NCI-H1105 (cell line): ENCODE data around the gene ACY1.

Source experiments
- DNase-seq: peaks from one replicate; lab custom pipeline; 2025; lab: John Stamatoyannopoulos, UW

The ACY1 gene

DNA sequence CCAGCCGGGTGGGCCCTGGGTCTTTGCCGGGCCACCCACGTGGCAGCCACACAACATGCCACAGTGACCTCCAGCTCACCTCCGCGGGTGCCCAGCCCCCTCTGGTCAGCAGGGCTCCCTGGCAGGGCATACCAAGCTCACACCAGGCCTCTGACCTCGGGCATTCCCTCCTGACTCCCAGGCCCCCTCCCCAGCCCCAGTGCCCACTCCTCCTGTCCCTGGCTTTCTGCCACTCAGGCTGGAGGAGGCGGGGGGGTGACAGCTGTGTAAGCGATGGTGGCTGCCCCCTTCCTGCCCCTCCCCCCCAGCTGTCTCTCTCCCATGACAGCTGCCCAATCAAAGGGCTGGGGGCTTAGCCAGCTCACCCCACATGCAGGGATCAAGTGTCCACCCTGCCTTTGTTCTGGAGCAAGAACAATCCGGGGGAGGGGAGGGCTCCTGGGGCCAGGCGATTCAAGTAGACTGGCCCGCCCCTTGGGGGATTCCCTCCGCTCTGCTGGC is 19.3 kb upstream of the ACY1 start:
- no peak for DNase-seq

DNA sequence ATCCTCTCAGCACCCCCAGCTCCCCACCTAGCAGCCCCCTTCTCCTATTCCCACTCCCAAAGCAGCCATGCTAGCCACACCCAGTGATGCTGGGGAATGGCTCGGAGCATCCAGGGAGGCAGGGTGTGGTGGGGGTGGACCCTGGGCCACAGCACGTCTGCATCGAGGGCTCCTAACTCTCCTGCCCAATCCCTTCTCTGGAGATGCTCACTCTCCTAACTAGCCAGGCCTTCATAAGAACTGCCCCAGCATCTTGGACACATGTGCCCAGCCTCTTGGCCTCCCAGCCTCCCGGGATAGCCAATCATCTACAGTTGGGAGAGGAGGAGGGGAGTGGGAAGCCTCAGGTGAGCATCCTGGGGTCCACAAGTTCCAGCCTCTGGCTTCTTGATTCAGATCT is 18.8 kb upstream of the ACY1 start:
- no peak for DNase-seq

DNA sequence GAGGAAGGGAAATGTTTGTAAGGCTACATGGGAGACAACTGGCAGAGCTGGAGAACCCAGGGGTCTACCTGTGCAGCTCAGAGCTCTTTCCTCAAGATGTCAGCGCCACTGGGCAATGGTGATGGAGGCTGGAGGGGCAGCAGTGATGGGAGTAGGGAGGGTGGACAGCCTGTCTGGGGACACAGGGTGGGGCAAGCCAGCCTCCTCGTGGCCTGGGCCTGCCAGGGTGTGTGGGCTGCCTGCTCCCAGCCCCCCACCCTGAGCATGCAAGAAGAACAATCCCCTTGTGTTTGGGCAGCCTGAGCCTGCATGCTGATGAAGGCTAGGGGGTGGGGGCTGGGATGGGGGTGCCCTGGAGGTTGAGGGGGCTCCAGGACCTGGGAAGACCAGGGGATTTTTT is 17.3 kb upstream of the ACY1 start:
- no peak for DNase-seq

DNA sequence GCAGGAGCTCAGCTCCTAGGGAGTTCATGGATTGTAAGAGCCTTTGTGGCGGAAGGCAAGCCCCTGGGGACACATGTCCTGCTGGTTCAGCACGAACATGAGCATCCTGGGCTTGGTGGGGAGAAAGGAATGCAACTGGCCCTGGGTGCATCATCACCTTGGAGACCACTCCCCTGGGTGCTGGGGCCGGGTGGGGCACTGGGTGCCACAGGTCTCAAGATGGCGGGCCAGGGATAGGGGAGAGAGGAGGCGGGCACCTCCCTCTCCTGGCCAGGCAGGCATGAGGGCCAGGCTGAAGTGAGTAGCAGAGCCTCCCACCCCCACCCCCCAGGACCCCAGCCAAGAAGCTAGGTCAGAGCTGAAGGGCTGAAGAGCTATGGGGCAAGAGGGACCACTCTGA is 16.8 kb upstream of the ACY1 start:
- DNase-seq = no peak

DNA sequence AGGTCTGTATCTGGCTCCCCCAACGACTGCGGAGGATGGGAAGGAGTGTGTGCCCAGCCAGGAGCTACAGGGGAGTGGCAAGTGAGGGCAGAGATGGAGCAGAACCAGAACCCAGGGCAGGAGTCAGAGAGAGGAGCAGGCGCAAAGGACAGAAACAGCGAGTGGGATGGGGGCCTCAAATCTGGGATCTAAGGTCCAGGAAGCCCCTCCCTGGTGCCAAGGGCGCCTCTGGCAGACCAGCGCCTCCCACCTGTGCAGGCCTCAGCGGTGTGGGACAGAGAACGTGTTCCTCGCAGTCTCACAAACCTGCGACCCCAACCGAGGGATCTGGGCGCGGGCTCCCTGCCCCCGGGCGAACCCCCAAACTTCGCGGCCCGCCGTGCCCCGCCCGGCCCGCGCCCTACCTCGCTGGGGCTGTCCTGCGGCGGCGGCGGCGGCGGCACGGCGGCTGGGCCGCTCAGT is 16.4 kb upstream of the ACY1 start:
- no peak for DNase-seq

DNA sequence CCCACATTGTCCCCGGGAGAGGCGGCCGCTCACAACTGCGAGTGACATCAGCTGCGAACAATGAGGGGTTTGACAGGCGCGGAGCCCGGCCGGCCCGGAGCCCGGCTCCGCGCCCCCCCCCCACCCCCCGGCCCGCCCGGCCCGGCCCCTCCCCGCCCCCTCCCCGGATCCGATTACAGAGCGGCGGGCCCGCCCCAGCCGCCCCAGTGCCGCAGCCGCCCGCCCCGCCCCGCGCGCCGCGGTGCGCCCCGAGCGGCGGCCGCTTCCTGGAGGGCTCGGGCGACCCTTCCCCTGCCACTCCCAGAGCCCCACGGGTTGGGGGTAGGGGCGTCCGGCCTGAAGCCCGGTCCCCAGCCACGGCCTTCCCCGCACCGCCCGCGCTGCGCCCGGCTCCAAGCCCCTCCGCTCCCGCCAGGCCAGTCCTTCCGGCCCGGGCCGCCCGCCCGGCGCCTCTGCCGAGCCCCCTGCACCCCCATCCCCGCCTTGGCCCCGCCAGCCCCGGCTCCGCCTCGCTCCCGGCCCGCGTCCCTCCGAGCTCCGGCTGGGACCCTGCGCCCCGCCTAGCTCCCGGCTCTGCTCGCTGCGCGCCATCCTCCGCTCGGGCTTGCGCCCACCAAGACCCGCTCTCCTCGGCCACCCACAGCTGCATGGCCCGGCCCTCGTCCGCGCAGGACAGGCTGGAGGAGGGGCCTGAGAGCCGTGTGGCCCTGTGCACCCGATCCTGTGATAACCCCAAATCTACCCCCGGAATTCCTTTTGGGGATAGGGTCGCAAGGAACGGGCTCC is 15.8 kb upstream of the ACY1 start, which contains the start of gene PCBP4:
Gene PCBP4 (minus strand): TSS at position 71 of the 786 bp plus-strand sequence. CDS start 6,214 bp downstream, outside the sequence.
- no peak for DNase-seq

DNA sequence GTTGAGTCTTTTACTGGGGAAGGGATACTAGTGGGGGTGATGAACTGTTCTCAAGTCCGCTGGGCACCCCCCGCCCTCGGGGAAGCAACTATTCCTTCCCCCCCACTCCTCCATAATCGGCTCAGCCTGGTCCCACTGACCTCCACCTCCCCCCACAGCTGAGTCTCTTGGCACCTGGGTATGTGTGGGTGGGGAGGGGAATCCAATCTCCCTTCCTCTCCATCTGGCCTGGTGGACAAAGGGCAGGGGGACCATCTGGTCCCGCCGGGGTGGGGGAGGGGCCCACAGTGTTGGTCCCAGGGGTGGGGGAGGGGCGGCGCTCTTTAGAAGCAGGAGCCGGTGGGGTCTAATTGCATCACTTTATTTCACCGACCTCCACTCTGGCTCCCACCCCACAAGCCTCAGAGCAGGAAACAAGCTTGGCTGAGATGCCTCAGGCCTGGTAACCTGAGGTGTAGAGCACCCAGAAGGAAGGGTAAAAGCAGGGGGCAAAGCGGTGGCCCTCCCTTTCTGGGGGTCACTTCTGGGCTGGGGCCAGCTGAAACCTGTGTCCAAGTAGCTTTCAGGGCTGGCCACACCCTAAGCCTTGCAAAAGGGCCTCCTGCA is 15.1 kb upstream of the ACY1 start:
- no peak for DNase-seq

DNA sequence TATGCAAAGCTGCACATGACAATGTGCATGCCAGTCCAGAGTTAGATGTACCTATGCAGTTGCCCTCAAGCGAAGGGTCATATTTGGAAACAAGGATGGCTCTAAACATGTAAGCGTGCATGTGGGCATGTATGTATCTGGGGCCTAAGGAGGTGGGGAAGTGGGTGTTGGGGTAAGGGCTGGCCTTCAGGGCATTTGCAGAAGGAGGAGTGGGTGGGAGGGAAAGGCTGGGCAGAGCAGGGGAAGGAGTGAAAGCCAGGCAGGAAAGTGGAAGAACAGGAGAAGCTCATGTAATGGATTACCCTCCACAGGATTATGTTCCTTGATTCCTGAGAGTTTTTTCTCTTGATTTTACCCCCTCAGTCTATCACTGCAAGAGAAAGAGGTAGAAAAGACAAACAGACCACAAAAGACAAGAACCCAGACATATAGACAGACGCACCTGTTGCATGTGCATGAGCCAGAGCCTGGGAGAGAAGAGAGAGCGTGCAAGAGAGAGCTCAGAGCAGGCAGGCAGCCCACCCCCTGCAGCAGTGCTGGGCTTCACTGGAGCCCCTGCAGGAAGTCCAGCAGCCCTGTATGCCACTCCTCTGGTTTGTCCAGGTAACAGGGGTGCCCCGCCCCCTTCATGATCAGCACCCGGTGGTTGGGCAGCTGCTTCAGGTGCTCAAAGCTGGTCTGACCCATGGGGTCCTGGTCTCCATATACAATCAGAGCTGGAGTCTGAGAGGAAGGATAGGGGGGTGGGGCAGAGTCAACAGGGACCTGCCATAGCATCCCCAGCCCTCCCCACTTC is 14.3 kb upstream of the ACY1 start:
- no peak for DNase-seq

DNA sequence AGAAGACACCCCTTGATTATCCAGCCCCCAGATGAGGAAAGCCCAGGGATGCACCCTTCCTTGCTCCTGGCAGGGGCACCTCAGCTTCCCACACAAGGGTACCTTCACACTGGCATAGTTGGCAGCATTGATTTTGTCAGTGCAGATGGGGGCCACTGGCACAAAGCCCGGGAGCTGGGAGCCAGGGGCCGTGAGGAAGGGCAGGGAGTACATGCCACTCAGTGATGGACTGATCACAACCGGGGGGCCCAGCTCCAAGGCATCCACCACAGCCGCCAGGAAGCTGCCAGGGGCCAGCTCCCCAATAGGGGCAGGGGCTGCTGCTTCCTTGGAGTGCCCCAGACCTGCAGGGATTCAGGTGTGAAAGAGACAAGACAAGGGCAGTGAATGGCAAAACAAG is 13.5 kb upstream of the ACY1 start:
- DNase-seq = no peak

DNA sequence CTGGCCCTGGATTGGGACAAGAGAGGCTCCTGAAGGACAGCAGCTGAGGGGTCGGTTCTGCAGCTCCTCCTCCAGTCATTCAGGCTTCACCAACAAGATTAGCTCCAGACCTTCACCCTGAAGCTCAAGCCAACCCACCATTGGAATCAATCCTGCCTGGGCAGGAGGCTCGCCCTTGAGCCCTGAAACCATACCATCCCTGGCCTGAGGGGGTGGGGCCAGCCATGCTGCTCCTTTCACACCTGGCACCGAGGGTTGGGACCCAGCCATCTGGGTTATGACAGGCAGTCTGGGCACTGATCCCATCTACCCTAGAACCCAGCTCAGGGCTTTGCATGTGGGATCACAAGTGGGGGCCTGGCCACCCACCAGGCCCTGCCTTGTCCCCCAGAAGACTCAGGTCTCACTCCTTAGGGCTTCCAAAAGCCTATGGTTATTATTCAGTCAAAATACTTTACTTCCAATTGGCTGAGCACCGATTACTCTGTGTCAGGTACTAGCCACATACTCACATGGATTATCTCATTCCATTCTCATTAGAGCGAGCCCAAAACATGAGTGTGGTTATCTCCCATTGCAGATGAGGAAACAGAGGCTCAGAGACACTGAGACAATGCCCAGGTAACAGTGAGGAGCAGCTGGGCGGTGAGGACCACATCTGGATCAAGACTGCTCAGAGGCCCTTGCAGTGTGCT is 12.6 kb upstream of the ACY1 start:
- DNase-seq = no peak

DNA sequence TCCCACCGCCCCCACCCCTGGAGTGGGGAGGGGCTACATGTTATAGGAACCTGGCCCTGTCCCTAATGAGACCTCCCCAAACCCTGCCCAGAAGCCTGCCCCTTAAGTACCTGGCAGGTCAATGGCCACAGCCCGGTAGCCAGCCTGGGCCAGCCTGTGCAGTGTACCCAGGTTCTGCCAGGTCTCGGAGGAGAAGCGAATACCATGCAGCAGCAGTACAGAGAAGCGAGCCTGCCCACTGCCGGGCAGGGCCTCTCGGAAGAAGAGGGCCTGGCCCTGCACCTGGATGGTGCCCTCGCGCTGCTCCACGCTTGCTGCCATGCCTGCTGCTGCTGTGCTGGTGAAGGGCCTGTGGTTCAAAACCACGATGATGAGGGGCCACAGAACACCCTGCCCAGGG is 12.0 kb upstream of the ACY1 start:
- no peak for DNase-seq

DNA sequence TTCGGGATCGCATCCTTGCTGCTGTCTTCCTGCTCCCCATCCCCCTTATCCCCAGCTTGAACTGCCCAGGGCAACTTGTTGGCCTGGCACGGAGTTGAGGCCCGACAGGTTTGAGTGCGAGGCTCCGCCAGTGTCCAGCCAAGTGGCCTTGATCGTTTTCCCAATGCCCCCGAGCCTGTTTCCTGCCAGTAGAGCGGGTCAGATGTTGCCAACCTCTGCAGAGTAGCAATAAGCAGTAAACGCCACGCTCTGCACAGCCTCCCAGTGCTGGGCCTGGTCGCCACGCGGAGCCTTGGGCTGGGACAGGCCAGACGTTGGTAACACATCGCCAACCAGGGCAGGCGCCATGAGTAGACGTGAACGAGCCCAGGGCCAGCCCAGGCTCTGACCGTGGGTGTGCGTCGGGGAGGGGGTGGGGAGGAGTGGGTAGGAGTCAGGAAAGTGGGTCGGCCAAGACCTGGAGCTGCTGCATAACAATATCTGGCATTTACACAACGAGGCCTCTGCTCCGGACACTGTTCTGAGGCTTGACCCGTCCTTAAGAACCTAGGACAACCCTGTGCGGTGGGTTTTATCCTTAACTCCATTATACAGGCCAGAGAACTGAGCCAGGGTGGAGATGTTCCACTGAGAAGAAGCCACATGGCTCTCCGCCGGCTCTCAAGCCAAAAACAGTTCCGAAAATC is 8.9 kb upstream of the ACY1 start:
- DNase-seq = no peak

DNA sequence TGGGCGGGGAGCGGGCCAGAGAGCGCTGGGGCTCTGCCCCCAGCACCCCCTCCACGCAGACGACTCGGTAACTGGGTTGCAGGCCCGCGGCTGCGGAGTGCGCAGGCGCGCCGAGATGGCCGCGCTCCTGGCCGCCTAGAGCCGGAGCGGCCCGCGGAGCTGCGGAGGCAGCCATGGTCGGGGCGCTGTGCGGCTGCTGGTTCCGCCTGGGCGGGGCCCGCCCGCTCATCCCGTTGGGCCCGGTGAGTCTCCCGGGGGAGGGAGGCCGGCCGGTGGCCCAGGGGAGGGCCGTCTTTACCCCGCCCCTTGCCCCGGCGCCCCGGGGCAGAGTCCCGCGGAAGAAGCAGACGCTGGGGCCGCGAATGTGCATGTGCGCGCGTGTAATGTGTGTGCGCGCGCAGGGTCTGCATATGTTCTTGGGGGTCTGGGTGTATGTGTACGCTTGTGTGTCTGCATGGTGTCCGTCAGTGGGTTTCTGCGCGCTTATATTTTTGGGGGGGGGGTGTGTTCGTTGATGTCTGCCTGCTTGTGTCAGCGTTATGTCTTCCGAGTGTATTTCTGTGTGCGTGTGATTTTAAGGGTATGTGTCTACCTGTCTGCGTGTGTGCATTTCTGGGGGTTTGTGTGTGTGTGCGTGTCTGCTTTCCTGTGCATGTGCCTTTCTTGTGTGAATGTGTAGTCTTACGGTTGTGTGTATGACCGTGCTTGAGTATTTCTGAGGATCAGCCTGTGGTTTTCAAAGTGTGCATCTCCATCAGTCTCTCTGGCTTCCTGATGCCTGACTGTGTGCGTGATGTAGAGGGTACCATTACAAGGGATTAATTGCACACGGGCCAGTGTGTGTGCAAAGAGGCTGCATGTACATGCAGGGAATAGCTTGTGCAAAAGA is 8.1 kb upstream of the ACY1 start, which contains the start of gene ABHD14A:
Gene ABHD14A (plus strand): TSS at position 102 of the 889 bp plus-strand sequence. CDS start 72 bp downstream, at position 174.
- DNase-seq = peak; percentile 37

DNA sequence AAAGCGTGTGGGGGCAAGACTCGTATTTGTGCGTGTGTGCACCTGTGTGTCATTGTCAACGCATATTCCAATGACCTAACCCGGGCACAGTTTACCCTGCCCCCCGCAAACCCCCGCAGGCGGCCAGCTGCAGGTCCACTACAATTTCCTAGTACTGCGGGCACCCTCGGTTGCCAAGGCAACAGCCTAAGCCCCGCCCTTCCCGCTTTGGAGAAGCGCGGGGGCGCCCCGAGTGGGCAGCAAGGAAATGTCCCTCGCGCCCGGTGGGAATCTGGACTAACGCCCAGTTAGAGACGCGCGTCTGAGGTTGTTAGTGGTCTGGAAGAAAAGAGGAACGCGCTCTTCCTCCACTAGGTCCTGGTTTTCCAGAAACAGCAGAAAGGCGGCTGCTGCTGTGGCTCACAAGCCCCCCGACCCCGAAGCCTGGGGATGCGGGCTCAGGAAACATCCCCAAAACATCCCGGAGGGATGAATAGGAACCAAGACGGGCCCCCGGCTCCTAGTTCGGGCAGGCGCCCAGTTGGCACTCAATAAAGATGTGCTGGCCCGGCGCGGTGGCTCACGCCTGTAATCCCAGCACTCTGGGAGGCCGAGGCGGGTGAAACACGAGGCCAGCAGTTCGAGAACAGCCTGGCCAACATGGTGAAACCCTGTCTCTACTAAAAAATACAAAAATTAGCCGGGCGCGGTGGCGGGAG is 7.3 kb upstream of the ACY1 start:
- no peak for DNase-seq

DNA sequence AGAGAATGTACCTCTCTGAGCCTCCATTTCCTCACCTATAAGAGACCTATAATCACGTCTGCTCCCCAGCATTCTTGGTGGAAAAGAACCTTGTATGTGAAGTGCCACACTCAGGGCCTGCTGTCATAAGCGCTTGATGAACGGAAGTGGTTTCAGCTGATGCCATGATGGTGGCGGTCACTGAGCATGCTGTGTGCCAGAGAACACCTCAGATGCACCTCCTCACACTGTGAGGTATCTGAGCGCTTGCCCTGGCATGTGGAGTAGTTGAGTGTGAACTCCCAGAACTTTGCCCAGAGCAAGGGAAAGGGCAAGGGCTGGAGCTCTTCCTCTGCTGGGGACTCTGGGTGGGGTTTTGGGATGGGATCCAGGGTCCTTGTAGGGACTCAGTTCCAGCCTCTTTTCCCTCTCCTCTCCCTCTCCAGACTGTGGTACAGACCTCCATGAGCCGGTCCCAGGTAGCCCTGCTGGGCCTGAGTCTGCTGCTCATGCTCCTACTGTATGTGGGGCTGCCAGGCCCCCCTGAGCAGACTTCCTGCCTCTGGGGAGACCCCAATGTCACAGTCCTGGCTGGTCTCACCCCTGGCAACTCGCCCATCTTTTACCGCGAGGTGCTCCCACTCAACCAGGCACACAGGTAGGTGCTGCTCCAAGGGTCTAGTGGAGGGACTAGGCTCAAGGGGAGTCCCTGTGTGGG is 5.7 kb upstream of the ACY1 start:
- DNase-seq = no peak

DNA sequence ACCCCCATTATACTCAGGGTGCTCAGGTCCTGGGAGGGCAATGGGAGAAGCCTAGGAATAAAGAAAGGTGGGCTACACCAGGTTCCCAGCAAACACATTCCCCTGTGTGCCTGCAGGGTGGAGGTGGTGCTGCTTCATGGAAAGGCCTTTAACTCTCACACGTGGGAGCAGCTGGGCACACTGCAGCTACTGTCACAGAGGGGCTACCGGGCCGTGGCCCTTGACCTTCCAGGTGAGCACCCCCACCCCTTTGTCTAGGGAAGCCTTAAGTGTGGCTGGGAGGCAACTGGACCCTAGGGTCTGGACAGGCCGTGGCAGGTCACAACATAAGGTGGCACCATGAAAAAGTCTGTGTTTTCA is 5.2 kb upstream of the ACY1 start:
- DNase-seq = no peak

DNA sequence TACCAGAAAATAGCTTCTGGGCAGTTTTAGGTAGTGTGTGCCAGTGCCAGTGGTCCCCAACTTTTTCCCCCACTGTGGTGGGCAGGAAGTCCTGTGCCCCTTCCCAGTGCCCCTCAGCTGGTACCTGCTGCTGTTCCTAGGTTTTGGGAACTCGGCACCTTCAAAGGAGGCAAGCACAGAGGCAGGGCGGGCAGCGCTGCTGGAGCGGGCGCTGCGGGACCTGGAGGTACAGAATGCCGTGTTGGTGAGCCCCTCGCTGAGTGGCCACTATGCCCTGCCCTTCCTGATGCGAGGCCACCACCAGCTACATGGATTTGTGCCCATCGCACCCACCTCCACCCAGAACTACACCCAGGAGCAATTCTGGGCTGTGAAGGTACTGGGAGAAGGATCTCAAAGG is 3.1 kb upstream of the ACY1 start:
- DNase-seq = no peak

DNA sequence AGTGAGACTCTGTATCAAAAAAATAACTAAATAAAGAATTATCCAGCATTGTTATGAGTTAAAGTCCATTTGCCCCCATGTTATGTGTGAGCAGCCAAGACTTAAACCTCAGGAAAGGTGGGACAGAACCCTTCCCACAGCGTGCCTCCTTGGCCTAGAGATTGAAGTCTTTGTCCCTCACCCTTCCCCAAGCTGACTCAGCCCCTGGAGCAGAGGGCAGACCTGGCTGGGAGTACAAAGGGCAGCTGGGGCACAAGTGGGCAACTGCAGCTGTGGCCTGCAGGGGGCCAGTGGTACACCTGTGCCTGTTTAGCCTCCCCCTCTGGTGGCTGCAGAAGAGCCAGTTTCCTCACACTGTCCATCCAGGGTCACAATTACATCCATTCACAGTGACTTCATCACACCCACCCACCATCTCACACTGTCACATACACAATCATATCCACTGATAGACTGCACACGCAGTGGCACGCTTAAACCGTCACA is 940 bp upstream of the ACY1 start:
- DNase-seq = no peak
